ENCODE results near the gene DZIP3. TPM values are rescaled to one million over a fixed set of nuclear protein-coding genes. Genes with fewer than 3 reads are reported as not detected.
A peak's percentile ranks its signal among the peaks of the same experiment; 100 is the strongest.

The DZIP3 gene
- total and polyA plus RNA-seq, 2 experiments from 2014 or later, result 5.4 to 6.5 TPM

- TF ChIP-seq EZH2phosphoT487 (IDR thresholded peaks at IDR 0.05; ENCODE audit: insufficient read depth, low read depth) (no peak), EZH2 (IDR thresholded peaks at IDR 0.05; ENCODE audit: insufficient read depth, poor library complexity, severe bottlenecking) (no peak)
These were observed 938 bp downstream of the DZIP3 start for GRCh38 chr3:108590460-108590859.

GRCh38 chr3:108595321-108595720, 5.8 kb downstream of the DZIP3 start:
- no peaks in the 10 kb centered on the region for H3K9me3 ChIP-seq (ENCODE audit: low read depth)
- in situ Hi-C loops (cut with MboI), result no loop called here
- no peaks in the 10 kb centered on the region for H3K79me2 ChIP-seq (ENCODE audit: insufficient read depth)
- H3K4me2 ChIP-seq (ENCODE audit: unreplicated experiment), result no peak overlapping the region
- H3K36me3 ChIP-seq (ENCODE audit: low read depth), result no peaks in the 10 kb centered on the region
- TF ChIP-seq EZH2 (IDR thresholded peaks at IDR 0.05; ENCODE audit: insufficient read depth, poor library complexity, severe bottlenecking) (no peak), EZH2phosphoT487 (IDR thresholded peaks at IDR 0.05; ENCODE audit: insufficient read depth, low read depth) (no peak)
- DNase-seq, result no peak
- H4K20me1 ChIP-seq (ENCODE audit: insufficient read depth), result no peaks in the 10 kb centered on the region
- no peaks in the 10 kb centered on the region for H3K27me3 ChIP-seq (replicated peaks; ENCODE audit: insufficient read depth)
- H3F3A ChIP-seq (ENCODE audit: insufficient read depth), result no peaks in the 10 kb centered on the region
- no peaks in the 10 kb centered on the region for H3K9me2 ChIP-seq (ENCODE audit: insufficient read depth)
- H2AFZ ChIP-seq, result no peak overlapping the region
- H3K27ac ChIP-seq, result no peak overlapping the region
- 0 out of 2 replicates have a peak, but pooled peaks cover 5% of the 10 kb centered on the region for H3K4me1 ChIP-seq (ENCODE audit: insufficient read depth)
- WGBS, 2 experiments (ENCODE audit: low coverage in 1 of 2, low lambda C conversion rate in 2 of 2, missing lambda C conversion rate in 2 of 2), result 95% methylated on average over 2 of the region's 2 CpGs
- no peak overlapping the region for H3K4me3 ChIP-seq
- H3K9ac ChIP-seq, result no peak overlapping the region

More at GRCh38 chr3:108590460-108590859, 938 bp downstream of the DZIP3 start:
- in situ Hi-C loops (cut with MboI), result no loop called here
- H3K36me3 ChIP-seq (ENCODE audit: low read depth), result no peaks in the 10 kb centered on the region
- H3K27me3 ChIP-seq (replicated peaks; ENCODE audit: insufficient read depth), result no peaks in the 10 kb centered on the region
- no peaks in the 10 kb centered on the region for H4K20me1 ChIP-seq (ENCODE audit: insufficient read depth)
- H3K9me3 ChIP-seq (ENCODE audit: low read depth), result no peaks in the 10 kb centered on the region
- peak overlapping the region; percentile 94 for H3K9ac ChIP-seq
- peaks cover 22% of the 10 kb centered on the region; the same call in 1 of the 2 replicates for H3K4me1 ChIP-seq (ENCODE audit: insufficient read depth)
- DNase-seq, result peak; percentile 14
- H2AFZ ChIP-seq, result peak overlapping the region; percentile 99
- peaks cover 7% of the 10 kb centered on the region; the same call in 1 of the 2 replicates for H3F3A ChIP-seq (ENCODE audit: insufficient read depth)
- H3K79me2 ChIP-seq (ENCODE audit: insufficient read depth), result peaks cover 37% of the 10 kb centered on the region
- peak overlapping the region; percentile 91 for H3K27ac ChIP-seq
- peak overlapping the region; percentile 97 for H3K4me2 ChIP-seq (ENCODE audit: unreplicated experiment)
- 25 to 31% methylated on average over 4 of the region's 4 CpGs for WGBS, 2 experiments (ENCODE audit: low coverage in 1 of 2, low lambda C conversion rate in 2 of 2, missing lambda C conversion rate in 2 of 2)
- peak overlapping the region; percentile 98 for H3K4me3 ChIP-seq
- H3K9me2 ChIP-seq (ENCODE audit: insufficient read depth), result no peaks in the 10 kb centered on the region

- 91 to 94% methylated on average over 5 of the region's 5 CpGs for WGBS, 2 experiments (ENCODE audit: low coverage in 1 of 2, low lambda C conversion rate in 2 of 2, missing lambda C conversion rate in 2 of 2)
- H3K4me1 ChIP-seq (ENCODE audit: insufficient read depth), result peaks cover under 1% of the 10 kb centered on the region; the same call in 1 of the 2 replicates
- H3K9ac ChIP-seq, result no peak overlapping the region
- H4K20me1 ChIP-seq (ENCODE audit: insufficient read depth), result no peaks in the 10 kb centered on the region
- TF ChIP-seq EZH2 (IDR thresholded peaks at IDR 0.05; ENCODE audit: insufficient read depth, poor library complexity, severe bottlenecking) (no peak), EZH2phosphoT487 (IDR thresholded peaks at IDR 0.05; ENCODE audit: insufficient read depth, low read depth) (no peak)
- no peaks in the 10 kb centered on the region for H3K79me2 ChIP-seq (ENCODE audit: insufficient read depth)
- H2AFZ ChIP-seq, result no peak overlapping the region
- 0 out of 2 replicates have a peak, but pooled peaks cover under 1% of the 10 kb centered on the region for H3F3A ChIP-seq (ENCODE audit: insufficient read depth)
- H3K36me3 ChIP-seq (ENCODE audit: low read depth), result no peaks in the 10 kb centered on the region
- no peak overlapping the region for H3K4me2 ChIP-seq (ENCODE audit: unreplicated experiment)
- no peaks in the 10 kb centered on the region for H3K27me3 ChIP-seq (replicated peaks; ENCODE audit: insufficient read depth)
- DNase-seq, result no peak
- in situ Hi-C loops (cut with MboI), result no loop called here
- no peak overlapping the region for H3K27ac ChIP-seq
- no peaks in the 10 kb centered on the region for H3K9me3 ChIP-seq (ENCODE audit: low read depth)
- no peak overlapping the region for H3K4me3 ChIP-seq
- no peaks in the 10 kb centered on the region for H3K9me2 ChIP-seq (ENCODE audit: insufficient read depth)
These were observed 8.9 kb downstream of the DZIP3 start for GRCh38 chr3:108598375-108598774.

GRCh38 chr3:108599677-108600409, 10.3 kb downstream of the DZIP3 start:
- Histone ChIP-seq H3K9me2 (ENCODE audit: insufficient read depth) (no peaks in the 10 kb centered on the region), H3K9ac (no peak overlapping the region), H3K4me2 (ENCODE audit: unreplicated experiment) (no peak overlapping the region), H2AFZ (no peak overlapping the region), H3K36me3 (ENCODE audit: low read depth) (no peaks in the 10 kb centered on the region), H3K27ac (no peak overlapping the region), H3K4me3 (no peak overlapping the region), H3K9me3 (ENCODE audit: low read depth) (no peaks in the 10 kb centered on the region), H3K79me2 (ENCODE audit: insufficient read depth) (no peaks in the 10 kb centered on the region), H3F3A (ENCODE audit: insufficient read depth) (0 out of 2 replicates have a peak, but pooled peaks cover 4% of the 10 kb centered on the region), H4K20me1 (ENCODE audit: insufficient read depth) (no peaks in the 10 kb centered on the region), H3K4me1 (ENCODE audit: insufficient read depth) (peaks cover 7% of the 10 kb centered on the region; the same call in 1 of the 2 replicates), H3K27me3 (replicated peaks; ENCODE audit: insufficient read depth) (no peaks in the 10 kb centered on the region)
- TF ChIP-seq EZH2phosphoT487 (IDR thresholded peaks at IDR 0.05; ENCODE audit: insufficient read depth, low read depth) (no peak), EZH2 (IDR thresholded peaks at IDR 0.05; ENCODE audit: insufficient read depth, poor library complexity, severe bottlenecking) (no peak)
- DNase-seq, result no peak
- in situ Hi-C loops (cut with MboI), result no loop called here
- WGBS, 2 experiments (ENCODE audit: low coverage in 1 of 2, low lambda C conversion rate in 2 of 2, missing lambda C conversion rate in 2 of 2), result 90 to 100% methylated on average over 1 of the region's 1 CpG

Data from GM23248 (cell line).